ENCODE results near the gene TRIL. TPM values are rescaled to one million over a fixed set of nuclear protein-coding genes. Genes with fewer than 3 reads are reported as not detected.

Gene TRIL
- polyA plus RNA-seq, 1 donor from 2014 or later = 1.4 TPM

DNA sequence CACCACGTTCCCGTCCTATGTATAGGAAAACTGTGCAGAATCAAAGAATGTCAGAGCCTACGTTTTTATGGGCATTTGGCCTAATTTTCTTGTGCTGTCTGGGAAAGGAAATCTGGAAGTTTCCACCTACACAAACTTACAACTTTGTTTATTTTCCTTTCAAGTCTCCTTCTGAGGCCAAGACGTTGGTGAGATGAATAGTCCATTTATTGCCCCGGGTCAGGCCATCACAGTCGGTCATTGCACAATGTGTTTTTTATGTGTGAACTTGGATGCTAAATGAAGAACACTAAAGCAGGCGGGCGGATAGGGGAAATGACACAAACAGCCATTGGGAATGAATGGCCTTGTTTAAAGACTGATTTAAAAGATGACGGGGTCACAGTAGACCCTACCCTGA, 38.6 kb downstream of the TRIL start:
- no peak for TF ChIP-seq POLR2AphosphoS5 (IDR thresholded peaks at IDR 0.05)
- no peak for TF ChIP-seq REST (IDR thresholded peaks at IDR 0.05; ENCODE audit: borderline replicate concordance)
- no peak for TF ChIP-seq TAF1 (IDR thresholded peaks at IDR 0.05; ENCODE audit: low read depth)
- TF ChIP-seq EZH2 (IDR thresholded peaks at IDR 0.05; ENCODE audit: borderline replicate concordance, insufficient read depth, low read length, poor library complexity, severe bottlenecking) = no peak
- TF ChIP-seq, protein P1, sequence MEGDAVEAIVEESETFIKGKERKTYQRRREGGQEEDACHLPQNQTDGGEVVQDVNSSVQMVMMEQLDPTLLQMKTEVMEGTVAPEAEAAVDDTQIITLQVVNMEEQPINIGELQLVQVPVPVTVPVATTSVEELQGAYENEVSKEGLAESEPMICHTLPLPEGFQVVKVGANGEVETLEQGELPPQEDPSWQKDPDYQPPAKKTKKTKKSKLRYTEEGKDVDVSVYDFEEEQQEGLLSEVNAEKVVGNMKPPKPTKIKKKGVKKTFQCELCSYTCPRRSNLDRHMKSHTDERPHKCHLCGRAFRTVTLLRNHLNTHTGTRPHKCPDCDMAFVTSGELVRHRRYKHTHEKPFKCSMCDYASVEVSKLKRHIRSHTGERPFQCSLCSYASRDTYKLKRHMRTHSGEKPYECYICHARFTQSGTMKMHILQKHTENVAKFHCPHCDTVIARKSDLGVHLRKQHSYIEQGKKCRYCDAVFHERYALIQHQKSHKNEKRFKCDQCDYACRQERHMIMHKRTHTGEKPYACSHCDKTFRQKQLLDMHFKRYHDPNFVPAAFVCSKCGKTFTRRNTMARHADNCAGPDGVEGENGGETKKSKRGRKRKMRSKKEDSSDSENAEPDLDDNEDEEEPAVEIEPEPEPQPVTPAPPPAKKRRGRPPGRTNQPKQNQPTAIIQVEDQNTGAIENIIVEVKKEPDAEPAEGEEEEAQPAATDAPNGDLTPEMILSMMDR (IDR thresholded peaks at IDR 0.05; ENCODE audit: poor library complexity, severe bottlenecking) = no peak
- no peak for TF ChIP-seq RAD21 (conservative IDR thresholded peaks at IDR 0.05)
- H3K9me3 ChIP-seq (ENCODE audit: low read length) = no peaks in the 10 kb centered on the region
- H3K4me3 ChIP-seq (ENCODE audit: low read length) = no peak overlapping the region
- no peak overlapping the region for H3K9ac ChIP-seq (ENCODE audit: low read length)
- H3K27me3 ChIP-seq (ENCODE audit: insufficient read depth, low read depth, low read length) = no peaks in the 10 kb centered on the region
- H3F3A ChIP-seq (ENCODE audit: insufficient read depth, low read length, poor library complexity, severe bottlenecking) = no peaks in the 10 kb centered on the region
- H3K4me2 ChIP-seq (ENCODE audit: low read length) = no peak overlapping the region
- H3K36me3 ChIP-seq (ENCODE audit: insufficient read depth, low read length) = no peaks in the 10 kb centered on the region
- no peaks in the 10 kb centered on the region for H3K79me2 ChIP-seq (replicated peaks; ENCODE audit: insufficient read depth, low read length)
- no peaks in the 10 kb centered on the region for H4K20me1 ChIP-seq (ENCODE audit: insufficient read depth)
- no peaks in the 10 kb centered on the region for H3K9me2 ChIP-seq (ENCODE audit: insufficient read depth, low read length)
- no peak overlapping the region for H3K27ac ChIP-seq (ENCODE audit: low read length)
- H2AFZ ChIP-seq (ENCODE audit: low read depth, low read length) = no peak overlapping the region

DNA sequence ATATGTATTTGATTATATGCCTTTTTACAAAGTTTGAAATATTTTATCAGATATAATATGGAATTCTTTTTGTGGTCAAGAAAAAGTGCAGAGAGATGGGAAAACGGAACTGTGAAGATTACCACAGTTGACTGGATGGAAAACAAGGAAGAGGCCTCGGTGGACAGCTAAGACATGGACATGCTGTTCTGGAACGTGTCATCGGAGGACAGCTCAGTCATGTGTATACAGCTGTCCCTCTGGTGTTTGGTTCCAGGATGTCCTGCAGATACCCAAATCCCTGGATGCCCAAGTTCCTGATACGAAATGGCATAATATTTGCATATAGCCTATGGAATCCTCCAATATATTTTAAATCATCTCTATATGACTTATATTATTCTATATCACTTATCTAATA, 49.4 kb downstream of the TRIL start:
- TF ChIP-seq TAF1 (IDR thresholded peaks at IDR 0.05; ENCODE audit: low read depth) (no peak), REST (IDR thresholded peaks at IDR 0.05; ENCODE audit: borderline replicate concordance) (no peak), MXI1 (conservative IDR thresholded peaks at IDR 0.05; ENCODE audit: poor library complexity, severe bottlenecking) (no peak), EZH2 (IDR thresholded peaks at IDR 0.05; ENCODE audit: borderline replicate concordance, insufficient read depth, low read length, poor library complexity, severe bottlenecking) (no peak), RAD21 (conservative IDR thresholded peaks at IDR 0.05) (no peak), SMC3 (conservative IDR thresholded peaks at IDR 0.05; ENCODE audit: poor library complexity) (no peak), POLR2AphosphoS5 (IDR thresholded peaks at IDR 0.05) (no peak), EP300 (conservative IDR thresholded peaks at IDR 0.05; ENCODE audit: poor library complexity, severe bottlenecking) (no peak)
- TF ChIP-seq, protein P1 (IDR thresholded peaks at IDR 0.05; ENCODE audit: poor library complexity, severe bottlenecking) = no peak

More for the DNA sequence above, 49.4 kb downstream of the TRIL start:
- H3K27ac ChIP-seq (ENCODE audit: low read length) = no peak overlapping the region
- H4K20me1 ChIP-seq (ENCODE audit: insufficient read depth) = no peaks in the 10 kb centered on the region
- no peak overlapping the region for H3K9ac ChIP-seq (ENCODE audit: low read length)
- H3K36me3 ChIP-seq (ENCODE audit: insufficient read depth, low read length) = no peaks in the 10 kb centered on the region
- H3K9me2 ChIP-seq (ENCODE audit: insufficient read depth, low read length) = no peaks in the 10 kb centered on the region
- H3K9me3 ChIP-seq (ENCODE audit: low read length) = peaks cover 4% of the 10 kb centered on the region
- H3K79me2 ChIP-seq (replicated peaks; ENCODE audit: insufficient read depth, low read length) = no peaks in the 10 kb centered on the region
- no peak overlapping the region for H3K4me2 ChIP-seq (ENCODE audit: low read length)
- H3K27me3 ChIP-seq (ENCODE audit: insufficient read depth, low read depth, low read length) = no peaks in the 10 kb centered on the region
- H3F3A ChIP-seq (ENCODE audit: insufficient read depth, low read length, poor library complexity, severe bottlenecking) = no peaks in the 10 kb centered on the region
- H2AFZ ChIP-seq (ENCODE audit: low read depth, low read length) = no peak overlapping the region
- no peak overlapping the region for H3K4me3 ChIP-seq (ENCODE audit: low read length)

Data from neural cell (in vitro differentiated cells).